Heart left ventricle (tissue), 13 donors: Measurements from ENCODE around the gene C6orf52.

Experiments used
- POLR2A ChIP-seq, 2 donors: fragments of 450-650 bp; IDR thresholded peaks; one replicate each; pipeline ENCODE4 v1.6.1; 2017; ENCODE audit warnings: antibody characterized with exemption in 2 of 2, mild to moderate bottlenecking in 2 of 2, moderate library complexity in 2 of 2
- TF ChIP-seq, protein P1 (sequence below), 12 donors: fragments of 200-600 bp; sonication (generic) in 4 of 12; IDR thresholded peaks; one replicate each; pipeline versions ENCODE4 v1.5.0 to v1.8.0; 2018 to 2022; ENCODE audit warnings: antibody characterized with exemption in 12 of 12, mild to moderate bottlenecking in 5 of 12
- donor health status: ischemic (EF 13 %, LVEDD 7.1; RV severe dilation, severe dysfunction).
- donor health status: DM: no; HTN: yes; CAD: no.
- donor health status: DM: no; HTN: no; CAD: no.
- donor health status: ischemic (EF 25% LVEDD 6.9; RV normal size, moderate dysfunction).
- donor health status: ischemic (EF 25% LVEDD 5.7; RV mildly dilated, moderate dysfunction).
- donor health status: ischemic (EF 35%, LVEDD 5.7; RV mildly dilated, moderate dysfunction).
- donor health status: nonischemic (EF 11% LVEDD 7.7; RV severe dilation, severe dysfunction).
- donor health status: DM: yes; HTN: yes; CAD: no.
- donor health status: PGD.
- donor health status: ischemic (EF 29% LVEDD 5.4; RV normal size, mild dysfunction).
- donor health status: nonischemic (EF 23%, LVEDD 6.1; RV moderate dilation, normal function).

DNA sequence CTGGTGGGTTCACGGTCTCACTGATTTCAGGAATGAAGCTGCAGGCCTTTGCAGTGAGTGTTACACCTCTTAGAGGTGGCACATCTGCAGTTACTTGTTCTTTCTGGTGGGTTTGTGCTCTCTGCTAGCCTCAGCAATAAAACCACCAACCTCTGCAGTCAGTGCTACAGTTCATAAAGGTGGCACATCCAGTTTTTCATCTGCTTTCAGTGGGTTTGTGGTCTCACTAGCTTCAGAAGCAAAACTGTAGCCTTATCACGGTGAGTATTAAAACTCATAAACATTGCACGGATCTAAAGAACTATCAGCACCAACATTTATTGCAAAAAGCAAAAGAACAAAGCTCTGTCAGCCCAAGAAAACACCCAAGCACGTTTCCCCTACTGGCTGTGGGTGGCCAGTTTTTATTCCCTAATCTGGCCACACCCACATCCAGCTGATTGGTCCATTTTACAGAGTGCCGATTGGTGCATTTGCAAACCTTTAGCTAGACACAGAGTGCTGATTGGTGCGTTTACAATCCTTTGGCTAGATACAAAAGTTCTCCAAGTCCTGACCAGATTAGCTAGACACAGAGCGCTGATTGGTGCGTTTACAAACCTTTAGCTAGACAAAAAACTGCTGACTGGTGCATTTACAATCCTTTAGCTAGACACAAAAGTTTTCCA, 25.0 kb upstream of the C6orf52 start:
- TF ChIP-seq POLR2A (IDR thresholded peaks at IDR 0.05) = no peak
- TF ChIP-seq, protein P1, sequence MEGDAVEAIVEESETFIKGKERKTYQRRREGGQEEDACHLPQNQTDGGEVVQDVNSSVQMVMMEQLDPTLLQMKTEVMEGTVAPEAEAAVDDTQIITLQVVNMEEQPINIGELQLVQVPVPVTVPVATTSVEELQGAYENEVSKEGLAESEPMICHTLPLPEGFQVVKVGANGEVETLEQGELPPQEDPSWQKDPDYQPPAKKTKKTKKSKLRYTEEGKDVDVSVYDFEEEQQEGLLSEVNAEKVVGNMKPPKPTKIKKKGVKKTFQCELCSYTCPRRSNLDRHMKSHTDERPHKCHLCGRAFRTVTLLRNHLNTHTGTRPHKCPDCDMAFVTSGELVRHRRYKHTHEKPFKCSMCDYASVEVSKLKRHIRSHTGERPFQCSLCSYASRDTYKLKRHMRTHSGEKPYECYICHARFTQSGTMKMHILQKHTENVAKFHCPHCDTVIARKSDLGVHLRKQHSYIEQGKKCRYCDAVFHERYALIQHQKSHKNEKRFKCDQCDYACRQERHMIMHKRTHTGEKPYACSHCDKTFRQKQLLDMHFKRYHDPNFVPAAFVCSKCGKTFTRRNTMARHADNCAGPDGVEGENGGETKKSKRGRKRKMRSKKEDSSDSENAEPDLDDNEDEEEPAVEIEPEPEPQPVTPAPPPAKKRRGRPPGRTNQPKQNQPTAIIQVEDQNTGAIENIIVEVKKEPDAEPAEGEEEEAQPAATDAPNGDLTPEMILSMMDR (IDR thresholded peaks at IDR 0.05) = no peak
